RWPE1 (cell line): ENCODE measurements around the gene GALE.
"Not testable (repeated sequence)": the region's sequence is repeated elsewhere in the genome, so short reads cannot be mapped to it uniquely, and the experiment has no call there.

Source experiments
- CTCF ChIA-PET: fragments of 350-600 bp; sonication (Branson Sonifier 250); formaldehyde crosslinking; extraction: SDS; loops from one replicate; lab custom pipeline; 2021; lab: Yijun Ruan, JAX
- POLR2A ChIA-PET: fragments of 400-600 bp; formaldehyde crosslinking; extraction: SDS; loops from one replicate; lab custom pipeline; 2020; ENCODE audit warnings: antibody characterized with exemption; ENCODE audit not compliant: low non-redundant PET; lab: Yijun Ruan, JAX
- DNase-seq: peaks from one replicate; pipeline ENCODE4 v3.0.0; 2012; ENCODE audit warnings: low spot score
- H3K27ac ChIP-seq: fragments of 450-650 bp; 2 replicates; pipeline ENCODE4 v1.5.1; 2017
- TF ChIP-seq, protein P1 (sequence below): fragments of 450-650 bp; conservative IDR thresholded peaks from 2 replicates; pipeline ENCODE4 v1.5.1; 2017; ENCODE audit warnings: low read depth, mild to moderate bottlenecking

Gene GALE

DNA sequence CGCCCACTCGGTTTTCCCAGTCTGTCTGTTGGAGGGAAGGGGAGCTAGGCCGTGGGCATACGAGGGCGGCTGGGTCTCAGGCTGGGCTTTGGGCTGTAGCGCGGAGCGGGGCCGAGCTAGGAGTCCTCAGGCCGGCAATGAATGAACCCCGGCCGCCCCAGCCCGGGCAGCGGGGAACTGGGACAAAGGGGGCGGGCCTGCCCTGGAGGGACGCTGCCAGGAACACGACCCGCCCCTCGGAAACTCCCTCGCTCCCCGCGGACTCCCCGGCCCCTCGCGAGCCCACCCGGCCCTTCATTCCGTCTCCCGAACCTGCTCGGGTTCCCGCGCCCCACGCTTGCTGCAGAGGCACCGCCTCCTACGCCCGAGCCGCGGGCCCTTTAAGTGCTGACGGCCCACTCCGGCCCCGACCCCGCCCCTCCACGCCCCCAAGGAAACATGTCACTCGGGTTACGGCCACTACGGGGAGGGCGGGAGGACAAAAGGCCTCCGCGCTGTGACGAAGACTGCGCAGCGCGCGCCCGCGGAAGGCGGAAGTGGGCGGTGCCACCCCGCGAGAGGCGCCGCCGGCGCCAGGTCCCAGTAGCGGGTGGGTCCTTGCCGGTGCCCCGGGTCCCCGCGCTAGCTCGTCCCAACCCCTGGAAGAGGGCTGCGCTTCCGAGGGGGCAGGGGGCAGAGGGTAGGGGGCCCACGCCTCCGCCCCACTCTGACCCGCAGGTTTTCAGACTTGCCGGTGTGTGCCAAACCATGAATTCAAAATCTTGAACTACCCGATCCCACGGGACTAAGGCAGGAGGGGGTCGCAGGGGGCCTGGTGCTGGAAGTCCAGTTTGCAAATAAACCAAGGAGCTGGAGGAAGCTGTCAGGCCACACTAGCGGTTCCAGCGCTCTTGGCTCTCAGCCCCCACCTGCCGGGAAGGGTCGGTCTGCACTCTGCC is at the start of gene GALE:
Gene GALE (minus strand): TSS at position 355 of the 938 bp plus-strand sequence. CDS start 1,747 bp downstream, outside the sequence.
- H3K27ac ChIP-seq, result peak within 1 kb of the TSS; percentile 98
- ChIA-PET CTCF (interaction anchor here (0.6 to 2.3 kb wide), 4 partner anchors 9 to 355 kb away, joined by 3 to 13 read pairs (median 4); no protein-coding TSS in a partner anchor), POLR2A (interaction anchor here (1.2 to 2.9 kb wide), 4 partner anchors 9 to 21 kb away, joined by 3 to 15 read pairs (median 6); no protein-coding TSS in a partner anchor)
- DNase-seq, result peak; percentile 93
- TF ChIP-seq, protein P1, sequence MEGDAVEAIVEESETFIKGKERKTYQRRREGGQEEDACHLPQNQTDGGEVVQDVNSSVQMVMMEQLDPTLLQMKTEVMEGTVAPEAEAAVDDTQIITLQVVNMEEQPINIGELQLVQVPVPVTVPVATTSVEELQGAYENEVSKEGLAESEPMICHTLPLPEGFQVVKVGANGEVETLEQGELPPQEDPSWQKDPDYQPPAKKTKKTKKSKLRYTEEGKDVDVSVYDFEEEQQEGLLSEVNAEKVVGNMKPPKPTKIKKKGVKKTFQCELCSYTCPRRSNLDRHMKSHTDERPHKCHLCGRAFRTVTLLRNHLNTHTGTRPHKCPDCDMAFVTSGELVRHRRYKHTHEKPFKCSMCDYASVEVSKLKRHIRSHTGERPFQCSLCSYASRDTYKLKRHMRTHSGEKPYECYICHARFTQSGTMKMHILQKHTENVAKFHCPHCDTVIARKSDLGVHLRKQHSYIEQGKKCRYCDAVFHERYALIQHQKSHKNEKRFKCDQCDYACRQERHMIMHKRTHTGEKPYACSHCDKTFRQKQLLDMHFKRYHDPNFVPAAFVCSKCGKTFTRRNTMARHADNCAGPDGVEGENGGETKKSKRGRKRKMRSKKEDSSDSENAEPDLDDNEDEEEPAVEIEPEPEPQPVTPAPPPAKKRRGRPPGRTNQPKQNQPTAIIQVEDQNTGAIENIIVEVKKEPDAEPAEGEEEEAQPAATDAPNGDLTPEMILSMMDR, result no peak

DNA sequence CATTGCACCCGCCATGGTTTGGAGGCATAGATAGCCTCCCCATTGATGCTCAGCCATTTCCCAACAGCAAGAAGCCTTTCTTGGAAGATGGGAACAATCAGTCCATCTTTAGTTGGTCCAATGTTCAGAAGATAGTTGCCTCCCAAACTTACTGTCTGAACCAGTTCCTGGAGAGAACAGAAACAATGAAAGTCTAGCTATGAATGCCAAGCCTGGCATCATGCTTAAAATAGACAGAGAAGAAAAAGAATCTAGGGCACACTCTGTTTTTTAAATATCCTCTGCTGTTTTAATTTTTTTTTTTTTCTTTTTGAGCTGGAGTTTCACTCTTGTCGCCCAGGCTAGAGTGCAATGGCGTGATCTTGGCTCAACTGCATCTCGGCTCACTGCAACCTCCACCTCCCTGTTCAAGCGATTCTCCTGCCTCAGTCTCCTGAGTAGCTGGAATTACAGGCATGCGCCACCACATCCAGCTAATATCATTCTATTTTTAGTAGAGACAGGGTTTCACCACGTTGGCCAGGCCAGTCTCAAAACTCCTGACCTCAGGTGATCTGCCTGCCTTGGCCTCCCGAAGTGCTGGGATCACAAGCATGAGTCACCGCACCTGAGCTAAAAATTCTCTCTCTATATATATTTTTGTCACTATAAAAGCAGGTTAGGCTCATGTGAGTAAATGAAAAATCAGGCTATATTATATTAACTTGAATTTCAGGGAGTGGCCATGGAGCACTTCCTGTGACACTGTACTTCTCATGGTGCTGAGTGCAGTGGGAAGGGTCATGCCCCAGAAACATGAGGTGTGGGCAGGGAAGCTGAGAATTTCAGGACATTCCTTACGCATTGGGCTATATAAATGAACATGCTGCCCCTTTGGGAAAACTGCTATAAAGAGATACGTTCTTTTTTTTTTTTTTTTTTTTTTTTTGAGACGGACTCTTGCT is 48.4 kb upstream of the GALE start:
- POLR2A ChIA-PET, result no interaction called here
- no peak overlapping the region for H3K27ac ChIP-seq
- TF ChIP-seq, protein P1, result no peak
- no peak for DNase-seq
- CTCF ChIA-PET, result interaction anchor here (0.8 kb wide), 1 partner anchor 36 kb away, joined by 3 read pairs; no protein-coding TSS in a partner anchor

DNA sequence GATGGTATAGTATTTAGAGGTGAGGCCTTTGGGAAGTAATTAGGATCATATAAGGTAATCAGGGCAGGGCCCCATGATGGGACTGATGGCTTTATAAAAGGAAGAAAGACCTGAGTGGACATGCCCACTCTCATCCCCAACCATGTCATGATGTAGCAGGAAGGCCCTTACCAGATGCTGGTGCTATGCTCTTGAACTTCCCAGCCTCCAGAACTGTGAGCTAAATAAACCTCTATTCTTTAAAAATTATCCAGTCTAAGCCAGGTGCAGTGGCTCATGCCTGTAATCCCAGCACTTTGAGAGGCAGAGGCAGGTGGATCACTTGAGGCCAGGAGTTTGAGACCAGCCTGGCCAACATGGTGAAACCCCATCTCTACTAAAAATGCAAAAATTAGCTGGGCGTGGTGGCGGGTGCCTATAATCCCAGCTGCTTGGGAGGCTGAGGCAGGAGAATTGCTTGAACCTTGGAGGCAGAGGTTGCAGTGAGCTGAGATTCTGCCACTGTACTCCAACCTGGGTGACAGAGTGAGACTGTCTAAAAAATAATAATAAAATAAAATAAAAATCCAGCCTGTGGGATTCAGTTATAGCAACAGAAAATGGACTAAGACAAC is 47.0 kb upstream of the GALE start:
- H3K27ac ChIP-seq, POLR2A ChIA-PET, DNase-seq: not testable (repeated sequence)
- CTCF ChIA-PET, result interaction anchor here (0.6 kb wide), 1 partner anchor 182 kb away, joined by 3 read pairs; no protein-coding TSS in a partner anchor

DNA sequence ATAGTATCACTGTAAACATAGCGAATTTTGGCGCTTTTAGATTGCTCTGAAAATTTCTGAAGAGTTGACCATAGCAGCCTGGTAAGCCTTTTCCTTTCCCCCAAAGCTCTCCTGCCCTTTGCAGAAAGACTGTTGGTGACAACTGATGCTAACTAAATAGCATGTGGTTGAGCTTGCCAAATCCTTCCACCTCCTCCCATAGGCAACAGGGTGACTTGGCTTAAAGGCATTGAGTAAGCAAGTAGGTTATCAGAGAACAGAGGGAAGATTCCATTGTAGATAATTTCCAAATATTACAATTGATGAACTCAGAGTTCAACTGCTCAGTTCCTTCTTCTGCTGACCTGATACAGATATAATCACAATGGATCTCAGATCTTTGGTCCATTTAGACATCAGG is 44.6 kb upstream of the GALE start:
- H3K27ac ChIP-seq, result no peak overlapping the region
- POLR2A ChIA-PET, result no interaction called here
- CTCF ChIA-PET, result no interaction called here
- DNase-seq, result no peak
- TF ChIP-seq, protein P1, result no peak

DNA sequence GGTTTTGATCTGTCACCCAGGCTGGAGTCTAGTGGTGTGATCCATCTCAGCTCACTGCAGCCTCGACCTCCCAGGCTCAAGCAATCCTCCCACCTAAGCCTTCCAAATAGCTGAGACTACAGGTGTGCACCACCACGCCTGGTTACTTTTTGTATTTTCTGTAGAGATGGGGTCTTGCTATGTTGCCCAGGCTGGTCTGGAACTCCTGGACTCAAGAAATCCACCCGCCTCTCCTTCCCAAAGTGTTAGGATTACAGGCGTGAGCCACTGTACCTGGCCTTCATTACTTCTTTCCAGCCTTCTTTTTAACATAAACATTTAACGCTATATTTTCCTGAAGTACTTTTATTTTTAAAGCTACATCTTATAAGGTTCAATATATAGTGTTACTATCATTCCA is 43.1 kb upstream of the GALE start:
- H3K27ac ChIP-seq, result no peak overlapping the region
- CTCF ChIA-PET, result interaction anchor here (0.7 kb wide), 1 partner anchor 488 kb away, joined by 4 read pairs; no protein-coding TSS in a partner anchor
- no peak for DNase-seq
- POLR2A ChIA-PET, result interaction anchor here (0.5 to 0.6 kb wide), 2 partner anchors 17 to 115 kb away, joined by 7 to 8 read pairs; no protein-coding TSS in a partner anchor
- TF ChIP-seq, protein P1, result no peak

DNA sequence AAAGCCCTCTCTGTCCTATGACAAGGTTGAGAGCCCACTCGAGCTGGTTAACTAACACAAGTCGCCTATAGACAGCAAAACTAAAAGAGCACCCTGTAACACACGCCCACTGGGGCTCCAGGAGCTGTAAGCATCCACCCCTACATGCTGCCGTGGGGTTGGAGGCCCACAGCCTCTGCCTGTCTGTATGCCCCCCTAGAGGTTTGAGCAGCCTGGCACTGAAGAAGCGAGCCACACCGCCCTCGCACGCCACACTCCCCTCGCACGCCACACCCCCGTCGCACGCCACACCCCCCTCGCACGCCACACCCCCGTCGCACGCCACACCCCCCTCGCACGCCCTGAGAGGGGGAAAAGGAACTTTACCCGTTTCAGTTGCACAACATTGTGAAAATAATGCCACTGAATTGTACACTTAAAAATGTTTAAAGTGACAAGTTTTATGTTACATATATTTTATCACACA is 37.9 kb upstream of the GALE start:
- POLR2A ChIA-PET, result no interaction called here
- TF ChIP-seq, protein P1, result no peak
- H3K27ac ChIP-seq, result no peak overlapping the region
- peak; percentile 65 for DNase-seq
- CTCF ChIA-PET, result no interaction called here
